Omental fat pad (tissue), 4 donors: ENCODE data around the gene DNMBP. TPM values are rescaled to one million over a fixed set of nuclear protein-coding genes. Genes with fewer than 3 reads are reported as not detected.

Experiments used
- ATAC-seq: fragments of 150-250 bp; one replicate; pipeline ENCODE4 v1.9.1; 2016; ENCODE audit warnings: mild to moderate bottlenecking, moderate library complexity; ENCODE audit not compliant: low FRiP score
- DNase-seq: peaks from one replicate; pipeline ENCODE4 v3.0.0-alpha.2; 2019; ENCODE audit warnings: low spot score
- CTCF ChIP-seq, 3 donors: fragments of 450-650 bp; IDR thresholded peaks; one replicate each; pipeline ENCODE4 v1.5.1; 2016 to 2017; ENCODE audit warnings: antibody characterized with exemption in 3 of 3, mild to moderate bottlenecking in 3 of 3, moderate library complexity in 2 of 3
- total RNA-seq, 4 donors: library from RNA; depleted of rRNA; stranded (reverse); fragments of >200 nt; gene quantifications; one replicate each; pipeline ENCODE4 v1.1.0, GENCODE V29; 2016

DNMBP gene
- total RNA-seq, 4 donors from 2014 or later: 17.5 to 41.3 (median 29.6) TPM

- TF ChIP-seq CTCF (IDR thresholded peaks at IDR 0.05): no peak
- DNase-seq (no peak), ATAC-seq (no peak)
Measured at GRCh38 chr10:99854860-99855259, 154.9 kb downstream of the DNMBP start.

- DNase-seq (no peak), ATAC-seq (no peak)
- no peak for TF ChIP-seq CTCF (IDR thresholded peaks at IDR 0.05)
Measured at GRCh38 chr10:99853655-99854054, 156.1 kb downstream of the DNMBP start.

GRCh38 chr10:99852481-99853213, 157.1 kb downstream of the DNMBP start:
- ATAC-seq: no peak
- no peak for TF ChIP-seq CTCF (IDR thresholded peaks at IDR 0.05)
- DNase-seq: no peak

GRCh38 chr10:99851825-99852224, 157.9 kb downstream of the DNMBP start:
- ATAC-seq (no peak), DNase-seq (no peak)

GRCh38 chr10:99850767-99851340, 158.9 kb downstream of the DNMBP start:
- ATAC-seq (no peak), DNase-seq (no peak)
- no peak for TF ChIP-seq CTCF (IDR thresholded peaks at IDR 0.05)

More at GRCh38 chr10:99851825-99852224, 157.9 kb downstream of the DNMBP start:
- TF ChIP-seq CTCF (IDR thresholded peaks at IDR 0.05): no peak

- DNase-seq (no peak), ATAC-seq (no peak)
- TF ChIP-seq CTCF (IDR thresholded peaks at IDR 0.05): no peak
Measured at GRCh38 chr10:99850021-99850766, 159.6 kb downstream of the DNMBP start.
